ENCODE measurements around the gene CTXN1. TPM values are rescaled to one million over a fixed set of nuclear protein-coding genes. Genes with fewer than 3 reads are reported as not detected.

CTXN1 gene
- total RNA-seq, 1 donor from 2014 or later, result not detected

- no peaks in the 10 kb centered on the region for H3K27me3 Mint-ChIP-seq
- no peak for DNase-seq
- H3K4me1 Mint-ChIP-seq, result peaks cover 31% of the 10 kb centered on the region
- peaks cover 48% of the 10 kb centered on the region for H3K36me3 Mint-ChIP-seq (ENCODE audit: low read depth)
- TF ChIP-seq, protein P1, sequence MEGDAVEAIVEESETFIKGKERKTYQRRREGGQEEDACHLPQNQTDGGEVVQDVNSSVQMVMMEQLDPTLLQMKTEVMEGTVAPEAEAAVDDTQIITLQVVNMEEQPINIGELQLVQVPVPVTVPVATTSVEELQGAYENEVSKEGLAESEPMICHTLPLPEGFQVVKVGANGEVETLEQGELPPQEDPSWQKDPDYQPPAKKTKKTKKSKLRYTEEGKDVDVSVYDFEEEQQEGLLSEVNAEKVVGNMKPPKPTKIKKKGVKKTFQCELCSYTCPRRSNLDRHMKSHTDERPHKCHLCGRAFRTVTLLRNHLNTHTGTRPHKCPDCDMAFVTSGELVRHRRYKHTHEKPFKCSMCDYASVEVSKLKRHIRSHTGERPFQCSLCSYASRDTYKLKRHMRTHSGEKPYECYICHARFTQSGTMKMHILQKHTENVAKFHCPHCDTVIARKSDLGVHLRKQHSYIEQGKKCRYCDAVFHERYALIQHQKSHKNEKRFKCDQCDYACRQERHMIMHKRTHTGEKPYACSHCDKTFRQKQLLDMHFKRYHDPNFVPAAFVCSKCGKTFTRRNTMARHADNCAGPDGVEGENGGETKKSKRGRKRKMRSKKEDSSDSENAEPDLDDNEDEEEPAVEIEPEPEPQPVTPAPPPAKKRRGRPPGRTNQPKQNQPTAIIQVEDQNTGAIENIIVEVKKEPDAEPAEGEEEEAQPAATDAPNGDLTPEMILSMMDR (IDR thresholded peaks at IDR 0.05), result no peak
- H3K27ac Mint-ChIP-seq, result no peak overlapping the region
- no peak overlapping the region for H3K4me3 Mint-ChIP-seq
- ChIA-PET POLR2A (interaction anchor here (0.7 to 1.5 kb wide), 3 partner anchors 10 to 839 kb away, joined by 4 to 7 read pairs (median 4); partner anchors contain the start of gene SNAPC2), CTCF (no interaction called here)
- intact Hi-C loops (cut with micrococcal nuclease), result no loop called here
- ATAC-seq (ENCODE audit: low read depth), result no peak
- no peaks in the 10 kb centered on the region for H3K9me3 Mint-ChIP-seq
Measured at GRCh38 chr19:7907544-7907943, 18.4 kb downstream of the CTXN1 start.

DNA sequence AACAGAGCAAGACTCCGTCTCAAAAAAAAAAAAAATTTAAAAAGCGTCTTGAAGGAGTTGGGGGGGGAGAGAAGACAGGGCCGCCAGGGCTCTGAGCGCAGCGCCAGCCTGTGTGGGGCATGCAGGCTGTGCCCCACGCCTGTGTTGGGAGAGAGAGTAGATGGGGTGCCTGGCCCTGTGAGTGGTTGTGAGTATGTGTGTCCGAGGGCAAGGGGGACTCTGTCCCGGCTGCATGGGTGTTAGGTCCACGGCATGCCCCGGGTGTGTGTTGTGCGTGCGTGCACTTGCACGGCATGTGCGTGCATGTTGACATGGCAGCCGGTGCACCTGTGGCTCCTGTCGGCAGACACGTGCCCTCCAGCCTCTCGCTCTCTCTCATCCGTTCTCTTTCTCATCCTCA, 18.8 kb downstream of the CTXN1 start:
- intact Hi-C loops (cut with micrococcal nuclease), result no loop called here
- DNase-seq, result no peak
- Mint-ChIP-seq H3K27me3 (no peaks in the 10 kb centered on the region), H3K9me3 (no peaks in the 10 kb centered on the region), H3K27ac (no peak overlapping the region), H3K4me3 (no peak overlapping the region), H3K4me1 (peaks cover 33% of the 10 kb centered on the region), H3K36me3 (ENCODE audit: low read depth) (peaks cover 47% of the 10 kb centered on the region)
- CTCF ChIA-PET, result no interaction called here
- ATAC-seq (ENCODE audit: low read depth), result no peak
- POLR2A ChIA-PET, result interaction anchor here (0.7 to 1.5 kb wide), 2 partner anchors 13 to 64 kb away, joined by 4 to 6 read pairs; partner anchors contain the start of gene SNAPC2
- TF ChIP-seq, protein P1 (IDR thresholded peaks at IDR 0.05), result no peak

DNA sequence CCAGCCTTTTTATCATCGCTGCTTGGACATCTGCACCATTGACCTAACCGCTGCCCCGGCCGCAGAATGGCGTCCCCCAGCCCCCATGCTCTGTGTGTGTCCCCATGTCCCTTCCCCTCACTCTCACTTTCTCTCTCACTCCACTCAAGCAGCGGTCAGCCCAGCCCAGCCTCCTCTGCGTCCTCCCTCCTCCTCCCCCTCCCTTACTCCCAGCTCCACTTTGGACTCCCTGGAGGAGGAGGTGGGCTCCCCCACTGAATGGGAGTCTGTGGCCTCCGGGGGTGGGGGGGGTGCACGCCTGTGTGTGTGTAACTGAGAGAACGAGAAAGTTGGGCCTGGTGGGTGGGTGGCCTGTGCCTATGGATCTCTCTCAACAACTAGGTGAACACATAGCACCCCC, 20.1 kb downstream of the CTXN1 start:
- no peaks in the 10 kb centered on the region for H3K27me3 Mint-ChIP-seq
- ChIA-PET CTCF (no interaction called here), POLR2A (no interaction called here)
- intact Hi-C loops (cut with micrococcal nuclease), result no loop called here
- peaks cover 33% of the 10 kb centered on the region for H3K4me1 Mint-ChIP-seq
- H3K27ac Mint-ChIP-seq, result peak overlapping the region; percentile 47
- ATAC-seq (ENCODE audit: low read depth) (no peak), DNase-seq (no peak)
- H3K4me3 Mint-ChIP-seq, result peak overlapping the region; percentile 72
- H3K36me3 Mint-ChIP-seq (ENCODE audit: low read depth), result peaks cover 35% of the 10 kb centered on the region
- TF ChIP-seq, protein P1 (IDR thresholded peaks at IDR 0.05), result no peak
- no peaks in the 10 kb centered on the region for H3K9me3 Mint-ChIP-seq

GRCh38 chr19:7905268-7905667, 20.7 kb downstream of the CTXN1 start:
- TF ChIP-seq, protein P1 (IDR thresholded peaks at IDR 0.05), result no peak
- ATAC-seq (ENCODE audit: low read depth) (no peak), DNase-seq (no peak)
- H3K4me3 Mint-ChIP-seq, result peak overlapping the region; percentile 85
- no peaks in the 10 kb centered on the region for H3K27me3 Mint-ChIP-seq
- intact Hi-C loops (cut with micrococcal nuclease), result no loop called here
- H3K4me1 Mint-ChIP-seq, result peaks cover 33% of the 10 kb centered on the region
- H3K27ac Mint-ChIP-seq, result peak overlapping the region; percentile 83
- CTCF ChIA-PET, result no interaction called here
- peaks cover 29% of the 10 kb centered on the region for H3K36me3 Mint-ChIP-seq (ENCODE audit: low read depth)
- POLR2A ChIA-PET, result no interaction called here
- no peaks in the 10 kb centered on the region for H3K9me3 Mint-ChIP-seq

- peaks cover 33% of the 10 kb centered on the region for H3K4me1 Mint-ChIP-seq
- intact Hi-C loops (cut with micrococcal nuclease), result no loop called here
- H3K9me3 Mint-ChIP-seq, result no peaks in the 10 kb centered on the region
- ChIA-PET POLR2A (interaction anchor here (0.8 to 1.6 kb wide), 8 partner anchors 10 to 805 kb away, joined by 3 to 30 read pairs (median 4); partner anchors contain the start of genes PET100, SNAPC2, TGFBR3L and TIMM44), CTCF (interaction anchor here (0.8 to 1.6 kb wide), 6 partner anchors 12 to 255 kb away, joined by 3 to 7 read pairs (median 4); partner anchors contain the start of gene SNAPC2)
- H3K27ac Mint-ChIP-seq, result peak overlapping the region; percentile 83
- TF ChIP-seq, protein P1 (IDR thresholded peaks at IDR 0.05), result no peak
- H3K27me3 Mint-ChIP-seq, result no peaks in the 10 kb centered on the region
- ATAC-seq (ENCODE audit: low read depth) (peak; percentile 58), DNase-seq (no peak)
- H3K4me3 Mint-ChIP-seq, result peak overlapping the region; percentile 89
- H3K36me3 Mint-ChIP-seq (ENCODE audit: low read depth), result peaks cover 25% of the 10 kb centered on the region
Measured at GRCh38 chr19:7904074-7905020, 21.6 kb downstream of the CTXN1 start.
